ENCODE results near the gene TOX2.

Gene TOX2

DNA sequence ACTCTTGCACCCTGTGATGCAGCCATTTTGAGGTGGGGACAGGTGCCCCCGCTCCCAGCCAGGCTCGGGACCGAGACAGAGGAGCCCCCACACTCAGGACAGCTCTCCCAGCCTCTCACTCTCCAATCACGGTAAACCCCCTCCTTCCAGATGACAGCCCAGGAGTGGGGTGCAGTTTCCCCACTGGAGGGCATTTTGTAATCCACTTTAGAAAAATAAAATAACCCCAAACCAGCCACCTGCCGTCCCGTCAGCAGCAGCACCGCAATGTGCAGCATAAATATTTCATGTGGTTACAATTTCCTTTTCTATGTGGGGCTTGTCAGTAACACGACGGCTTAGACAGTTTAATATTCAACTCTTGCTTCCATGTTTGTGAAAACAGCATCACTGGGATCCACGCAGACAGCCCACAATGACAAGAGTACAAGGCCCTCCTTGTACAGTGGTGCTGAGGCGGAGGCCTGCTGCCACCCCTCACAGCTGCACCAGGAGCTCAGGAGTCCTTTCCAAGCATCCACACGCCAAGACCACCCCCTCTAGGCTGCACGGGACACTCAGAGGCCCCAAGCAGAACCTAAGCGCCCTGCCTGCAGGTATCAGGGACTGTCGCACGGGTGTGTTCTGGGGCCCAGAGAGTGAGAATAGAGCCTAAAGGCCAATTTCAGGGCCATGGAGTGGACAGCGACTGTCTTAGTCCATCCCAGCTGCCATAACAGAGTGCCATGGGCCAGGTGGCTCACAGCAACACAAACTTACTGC, 155.7 kb downstream of the TOX2 start:
- FAIRE-seq (no peak), DNase-seq (ENCODE audit: insufficient read length, low spot score) (no peak)

GRCh38 chr20:44071057-44071456, 156.4 kb downstream of the TOX2 start:
- FAIRE-seq (no peak), DNase-seq (ENCODE audit: insufficient read length, low spot score) (no peak)

GRCh38 chr20:44071526-44072111, 157.0 kb downstream of the TOX2 start:
- no peak for FAIRE-seq
- no peak for DNase-seq (ENCODE audit: insufficient read length, low spot score)

DNA sequence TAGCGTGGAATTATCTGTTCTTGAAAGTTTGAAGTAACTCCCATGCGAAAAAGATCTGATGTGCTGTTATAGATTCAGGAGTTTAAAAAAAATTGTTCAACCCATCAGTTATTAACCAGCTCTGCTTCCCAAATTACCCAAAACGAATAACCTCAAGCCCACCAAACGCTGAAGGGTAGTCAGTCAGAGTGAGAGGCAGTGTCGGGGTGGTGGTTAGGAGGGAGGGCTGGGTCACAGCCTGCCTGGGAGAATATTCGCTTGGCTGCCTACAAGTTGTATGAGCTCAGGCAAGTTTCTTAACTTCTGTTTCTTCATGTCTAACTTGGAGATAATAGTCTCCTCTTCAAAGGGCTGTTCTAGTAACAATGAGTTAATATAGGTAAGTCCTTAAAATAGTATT, 157.7 kb downstream of the TOX2 start:
- no peak for DNase-seq (ENCODE audit: insufficient read length, low spot score)
- peak; percentile 85 for FAIRE-seq

DNA sequence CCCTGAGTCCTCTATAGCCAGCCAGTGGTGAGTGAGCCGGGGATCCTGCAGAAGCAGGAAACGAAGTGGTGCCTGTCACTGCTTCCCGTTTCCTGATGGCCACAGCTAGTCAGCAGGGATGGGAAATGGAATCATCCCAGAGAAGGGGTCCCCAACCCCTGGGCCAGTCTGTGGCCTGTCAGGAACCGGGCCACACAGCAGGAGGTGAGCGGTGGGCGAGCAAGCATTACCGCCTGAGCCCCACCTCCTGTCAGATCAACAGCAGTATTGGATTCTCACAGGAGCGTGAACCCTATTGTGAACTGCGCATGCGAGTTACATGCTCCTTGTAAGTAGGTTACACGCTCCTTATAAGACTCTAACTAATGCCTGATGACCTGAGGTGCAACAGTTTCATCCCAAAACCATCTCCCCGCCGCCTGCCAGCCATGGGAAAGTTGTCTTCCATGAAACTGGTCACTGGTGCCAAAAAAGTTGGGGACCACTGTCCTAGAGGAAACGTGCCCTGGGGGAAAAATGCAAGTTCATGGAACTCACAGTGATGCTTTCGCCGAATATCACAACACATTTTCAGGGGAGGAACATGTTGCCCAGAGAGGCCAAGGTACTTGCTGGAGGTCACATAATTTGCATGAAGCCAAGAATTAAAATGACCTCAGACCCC, 158.5 kb downstream of the TOX2 start:
- FAIRE-seq, result peak; percentile 95
- DNase-seq (ENCODE audit: insufficient read length, low spot score), result no peak

- DNase-seq (ENCODE audit: insufficient read length, low spot score) (no peak), FAIRE-seq (no peak)
Measured at GRCh38 chr20:44073675-44074071, 159.0 kb downstream of the TOX2 start.

DNA sequence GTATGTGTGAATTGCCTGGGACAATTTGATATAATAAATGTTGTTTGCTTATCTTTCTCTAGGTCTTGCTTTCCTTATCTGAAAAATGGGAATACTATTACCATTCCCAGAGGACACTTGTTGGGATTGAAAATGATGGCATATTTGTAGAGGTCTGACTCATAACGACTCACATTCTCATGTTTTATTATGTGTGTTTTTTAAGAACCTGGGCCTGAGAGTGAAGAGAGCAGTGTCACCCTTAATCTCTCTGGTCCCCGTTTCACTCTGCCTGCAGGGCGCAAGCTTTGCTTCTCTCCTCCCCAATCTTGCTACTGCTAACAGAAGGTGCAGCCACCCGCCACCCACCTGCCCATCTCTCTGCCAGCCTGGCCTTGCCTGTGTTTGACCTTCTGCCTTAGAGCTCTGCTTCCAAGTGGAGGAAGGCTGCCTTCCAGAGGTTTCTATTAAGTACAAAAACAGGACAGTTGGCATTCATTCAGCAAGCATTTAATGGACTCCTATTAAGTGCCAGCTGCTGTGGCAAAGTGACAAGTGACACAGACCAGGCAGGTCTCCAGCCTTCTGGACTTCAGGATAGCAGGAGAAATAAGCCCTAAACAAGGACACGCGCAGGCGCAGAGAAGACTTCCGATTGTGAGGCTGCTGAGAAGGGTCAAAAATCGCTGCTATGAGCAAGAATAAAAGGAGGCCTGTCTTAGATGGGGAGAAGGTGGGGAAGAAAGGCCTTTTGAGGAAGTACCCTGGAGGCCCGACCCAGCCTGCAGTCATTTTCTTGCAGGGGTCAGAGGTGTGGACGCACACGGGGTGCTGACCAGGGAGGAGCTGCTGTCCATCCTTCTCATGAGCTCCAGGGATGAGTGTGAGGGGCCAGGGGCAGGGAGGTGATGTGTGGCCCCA, 159.8 kb downstream of the TOX2 start:
- DNase-seq (ENCODE audit: insufficient read length, low spot score) (no peak), FAIRE-seq (peak; percentile 69)

GRCh38 chr20:44075191-44075949, 160.7 kb downstream of the TOX2 start:
- no peak for DNase-seq (ENCODE audit: insufficient read length, low spot score)
- FAIRE-seq, result peak; percentile 89

DNA sequence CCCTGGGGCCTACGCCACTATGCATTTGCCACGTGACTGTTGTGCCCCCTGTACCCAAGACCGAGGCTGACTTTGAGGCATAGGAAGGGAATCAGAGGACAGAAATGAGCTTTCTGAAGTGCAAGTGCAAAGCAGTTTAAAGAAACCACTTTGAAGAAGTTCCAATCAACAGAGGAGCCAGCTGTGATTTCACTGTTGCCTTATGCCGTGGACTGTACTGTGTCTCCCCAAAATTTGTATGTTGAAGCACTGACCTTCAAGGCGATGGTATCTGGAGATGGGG, 161.2 kb downstream of the TOX2 start:
- no peak for DNase-seq (ENCODE audit: insufficient read length, low spot score)
- FAIRE-seq, result no peak

DNA sequence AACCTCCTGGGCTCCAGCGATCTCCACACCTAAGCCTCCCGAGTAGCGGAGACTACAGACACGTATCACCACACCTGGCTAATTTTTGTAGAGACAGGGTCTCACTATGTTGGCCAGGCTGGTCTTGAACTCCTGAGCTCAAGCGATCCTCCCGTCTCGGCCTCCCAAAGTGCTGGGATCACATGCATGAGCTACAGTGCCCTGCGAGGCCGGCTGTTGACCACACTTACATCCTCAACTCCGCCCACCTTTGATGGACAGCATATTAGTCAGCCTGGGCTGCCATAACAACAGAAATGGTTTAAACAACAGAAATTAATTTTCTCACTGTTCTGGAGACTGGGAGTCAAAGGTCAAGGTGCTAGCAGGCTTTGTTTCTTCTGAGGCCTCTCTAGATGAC, 164.6 kb downstream of the TOX2 start:
- DNase-seq (ENCODE audit: insufficient read length, low spot score) (no peak), FAIRE-seq (no peak)

DNA sequence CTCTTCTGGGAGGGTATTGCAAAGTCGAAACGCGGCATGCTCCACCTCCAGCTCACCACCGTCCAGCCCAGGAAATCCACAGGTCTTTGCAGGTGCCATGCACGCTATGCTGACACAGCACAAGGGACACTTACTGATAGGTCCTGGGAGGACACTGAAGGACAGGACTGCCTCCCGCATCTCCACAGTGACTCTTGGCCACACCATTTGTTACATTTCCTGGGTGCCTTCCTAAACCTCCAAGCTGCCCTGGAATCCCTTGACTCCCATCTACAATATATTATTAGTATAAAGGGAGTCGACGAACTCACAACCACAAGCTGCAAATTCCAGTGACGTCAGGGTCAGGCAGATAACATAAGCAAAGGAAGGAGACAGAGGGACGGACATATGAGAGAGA, 165.4 kb downstream of the TOX2 start:
- FAIRE-seq, result peak; percentile 28
- DNase-seq (ENCODE audit: insufficient read length, low spot score), result no peak

GRCh38 chr20:44080646-44081267, 166.1 kb downstream of the TOX2 start:
- peak; percentile 97 for DNase-seq (ENCODE audit: insufficient read length, low spot score)
- peak; percentile 99 for FAIRE-seq

- DNase-seq (ENCODE audit: insufficient read length, low spot score) (no peak), FAIRE-seq (no peak)
Measured at GRCh38 chr20:44081476-44081875, 166.8 kb downstream of the TOX2 start.

DNA sequence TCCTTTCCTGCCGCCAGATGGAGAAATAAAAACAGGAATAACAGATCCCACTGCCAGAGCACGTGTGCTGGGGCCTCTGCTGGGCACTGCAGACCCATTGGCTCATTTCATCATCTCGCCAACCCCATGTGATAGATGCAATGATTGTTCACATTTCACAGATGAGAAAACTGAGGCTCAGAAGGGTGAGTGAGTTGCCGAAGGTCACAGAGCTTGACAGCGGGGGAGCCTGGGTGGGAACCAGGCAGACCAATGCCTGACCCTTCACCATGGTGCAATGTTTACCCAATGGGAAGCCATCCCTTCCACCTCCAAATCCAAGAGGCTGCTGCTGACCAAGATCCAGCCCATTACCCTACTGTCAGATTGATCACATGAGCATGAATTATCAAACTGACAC, 167.2 kb downstream of the TOX2 start:
- DNase-seq (ENCODE audit: insufficient read length, low spot score) (no peak), FAIRE-seq (no peak)

DNA sequence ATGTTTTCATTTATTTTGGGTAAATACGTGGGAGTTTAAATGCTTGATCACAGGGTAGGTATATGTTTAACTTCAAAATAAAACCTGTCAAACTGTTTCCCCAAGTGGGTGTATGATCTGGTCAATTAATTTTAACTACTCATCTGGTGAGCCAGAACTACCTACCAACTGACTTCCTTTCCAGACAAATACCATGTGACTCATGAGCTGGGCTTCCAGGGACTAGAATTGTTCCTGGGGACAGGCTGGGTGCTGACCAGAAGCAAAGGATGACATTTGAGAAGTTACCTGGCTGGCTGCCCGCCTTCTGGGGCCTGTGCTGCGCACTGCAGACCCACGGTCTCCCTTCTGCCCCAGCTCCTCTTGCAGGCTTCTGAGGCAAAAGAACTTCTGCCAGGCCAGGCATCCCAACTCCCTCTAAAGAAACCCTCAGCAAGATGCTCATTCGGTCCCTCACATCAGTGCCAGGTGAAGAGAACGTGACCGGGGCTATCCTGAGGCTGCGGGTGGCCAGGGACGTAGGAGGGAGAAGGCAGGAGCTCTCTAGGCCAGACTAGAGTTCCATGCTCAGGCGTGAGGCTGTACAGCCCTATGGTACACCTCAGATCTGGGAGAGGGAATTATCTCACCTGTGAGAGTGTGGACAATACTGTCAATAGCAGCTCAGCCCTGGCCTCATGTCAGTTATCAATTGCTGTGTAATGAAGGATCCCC, 168.7 kb downstream of the TOX2 start:
- peak; percentile 95 for DNase-seq (ENCODE audit: insufficient read length, low spot score)
- FAIRE-seq, result peak; percentile 85

- DNase-seq (ENCODE audit: insufficient read length, low spot score) (no peak), FAIRE-seq (peak; percentile 76)
Measured at GRCh38 chr20:44084439-44084838, 169.8 kb downstream of the TOX2 start.

DNA sequence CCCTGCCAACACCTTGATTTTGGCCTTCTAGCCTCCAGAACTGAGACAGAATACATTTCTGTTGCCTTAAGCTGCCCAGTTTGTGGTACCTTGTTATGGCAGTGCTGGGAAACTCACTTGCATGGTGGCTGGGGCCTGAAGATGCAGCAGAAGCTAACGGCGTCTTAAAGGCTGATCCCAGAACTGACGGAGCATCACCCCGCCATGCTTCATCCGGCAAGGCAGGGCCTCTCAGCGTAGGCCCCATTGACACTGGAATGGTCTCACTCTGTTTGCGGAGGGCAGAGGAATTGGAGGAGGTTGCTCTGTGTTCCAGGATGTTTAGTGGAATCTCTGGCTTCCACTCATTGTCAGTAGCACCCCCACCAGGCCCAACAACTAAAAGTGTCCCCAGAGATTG, 170.2 kb downstream of the TOX2 start:
- DNase-seq (ENCODE audit: insufficient read length, low spot score) (no peak), FAIRE-seq (peak; percentile 54)

DNA sequence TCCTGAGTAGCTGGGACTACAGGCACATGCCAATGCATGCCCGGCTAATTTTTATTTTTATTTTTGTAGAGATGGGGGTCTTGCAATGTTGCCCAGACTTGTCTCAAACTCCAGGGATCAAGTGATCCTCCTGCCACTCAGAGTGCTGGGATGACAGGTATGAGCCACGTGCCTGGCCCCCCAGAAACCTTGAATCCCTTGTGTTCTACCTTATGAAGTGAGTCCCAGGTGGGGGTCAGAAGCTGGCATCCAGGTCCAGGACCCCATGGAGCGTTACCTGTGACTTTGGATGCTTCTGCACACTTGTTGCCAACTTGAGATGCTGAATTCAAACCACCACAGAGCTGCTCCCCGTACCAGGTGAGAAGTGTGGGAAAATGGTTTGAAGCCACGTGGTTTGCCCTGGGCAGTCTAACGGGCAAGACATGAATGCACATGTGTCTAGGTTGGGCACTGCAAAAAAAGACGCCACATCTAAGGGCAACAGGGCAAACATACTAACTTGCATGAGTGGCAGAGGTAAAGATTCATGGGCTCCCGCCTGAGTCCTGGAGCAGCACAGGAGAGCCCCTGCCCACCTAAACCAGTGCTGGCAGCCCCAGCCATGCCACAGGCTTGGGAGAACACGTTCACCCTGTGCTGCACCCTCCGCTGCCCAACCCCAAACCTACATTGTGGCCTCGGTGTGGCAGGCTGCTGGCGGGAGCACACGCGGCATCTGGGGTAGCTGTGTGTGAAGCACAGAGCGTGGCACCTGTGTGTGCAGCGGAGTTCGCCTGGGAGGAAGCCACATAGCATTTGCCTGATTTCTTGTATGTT, 171.2 kb downstream of the TOX2 start:
- FAIRE-seq (peak; percentile 77), DNase-seq (ENCODE audit: insufficient read length, low spot score) (no peak)

All from HTR-8/SVneo (cell line).